H1 (cell line): ENCODE data around the gene AHNAK2. TPM values are rescaled to one million over a fixed set of nuclear protein-coding genes. Genes with fewer than 3 reads are reported as not detected.
"Not testable (repeated sequence)": the region's sequence is repeated elsewhere in the genome, so short reads cannot be mapped to it uniquely, and the experiment has no call there.

Source experiments
- CTCF ChIA-PET: fragments of 300-600 bp; sonication (Branson Sonifier 250); formaldehyde crosslinking; loops from one replicate; lab custom pipeline; 2021; ENCODE audit not compliant: partially characterized antibody; lab: Charles Lee
- POLR2A ChIA-PET: fragments of 300-600 bp; sonication (Branson Sonifier 250); formaldehyde crosslinking; loops from one replicate; lab custom pipeline; 2021; ENCODE audit warnings: inconsistent platforms; ENCODE audit not compliant: partially characterized antibody; lab: Charles Lee
- DNase-seq, 2 experiments: peaks; one replicate each; pipeline versions ENCODE4 v3.0.0 to v3.0.0-alpha.2; 2010 to 2022; ENCODE audit warnings: low spot score in 2 of 2, low read depth in 1 of 2, mixed read lengths in 1 of 2
- FAIRE-seq: peaks from 2 replicates; lab custom pipeline; 2011; peaks lifted over from hg19 to GRCh38; lab: Jason Lieb, UNC
- H2AFZ ChIP-seq: 2 replicates; pipeline ENCODE4 v1.8.1; 2012; ENCODE audit warnings: low read length, inconsistent platforms
- H2AK5ac ChIP-seq: 2 replicates; pipeline ENCODE4 v1.6.1; 2013; ENCODE audit warnings: low read depth, low read length
- H2BK120ac ChIP-seq: replicated peaks from 2 replicates; pipeline ENCODE3; 2013; ENCODE audit warnings: low read depth, low read length, inconsistent platforms
- H2BK12ac ChIP-seq: 2 replicates; pipeline ENCODE4 v1.6.1; 2013; ENCODE audit warnings: low read depth, low read length
- H2BK15ac ChIP-seq: 2 replicates; pipeline ENCODE4 v1.6.1; 2013; ENCODE audit warnings: low read length
- H2BK20ac ChIP-seq: 2 replicates; pipeline ENCODE4 v1.6.1; 2013; ENCODE audit warnings: low read length
- H2BK5ac ChIP-seq: 2 replicates; pipeline ENCODE4 v1.6.1; 2013; ENCODE audit warnings: low read depth, low read length
- H3K14ac ChIP-seq: 2 replicates; pipeline ENCODE4 v1.6.1; 2013; ENCODE audit warnings: inconsistent platforms; ENCODE audit not compliant: insufficient read length
- H3K18ac ChIP-seq: 2 replicates; pipeline ENCODE4 v1.6.1; 2013; ENCODE audit warnings: low read length; ENCODE audit errors: extremely low read depth
- H3K23ac ChIP-seq: 2 replicates; pipeline ENCODE4 v1.6.1; 2013; ENCODE audit warnings: inconsistent platforms; ENCODE audit not compliant: insufficient read length
- H3K23me2 ChIP-seq: 2 replicates; pipeline ENCODE4 v1.6.1; 2013; ENCODE audit warnings: low read depth, low read length
- H3K27ac ChIP-seq: 2 replicates; pipeline ENCODE4 v1.6.1; 2011; ENCODE audit warnings: low read depth, low read length, inconsistent platforms
- H3K27me3 ChIP-seq, 4 experiments: replicated peaks in 1 of 4; 1 replicate in 1 of 4; 2 replicates in 3 of 4; pipeline versions ENCODE4 v1.6.1 to v1.8.1; 2011 to 2013; ENCODE audit warnings: low read length in 3 of 4, mild to moderate bottlenecking in 3 of 4, inconsistent platforms in 2 of 4, mixed read lengths in 2 of 4, moderate library complexity in 1 of 4; ENCODE audit not compliant: control insufficient read depth in 3 of 4, insufficient read depth in 3 of 4; ENCODE audit errors: extremely low read depth in 1 of 4
- H3K36me3 ChIP-seq, 4 experiments: 2 replicates each; pipeline versions ENCODE4 v1.6.1 to v1.8.1; 2011 to 2013; ENCODE audit warnings: mild to moderate bottlenecking in 4 of 4, low read length in 3 of 4, moderate library complexity in 2 of 4, control low read depth in 1 of 4, inconsistent platforms in 1 of 4; ENCODE audit not compliant: insufficient read depth in 4 of 4, control insufficient read depth in 2 of 4
- H3K4ac ChIP-seq: replicated peaks from 2 replicates; pipeline ENCODE3; 2013; ENCODE audit warnings: low read length, low read depth, mixed read lengths, inconsistent platforms; ENCODE audit not compliant: insufficient read length
- H3K4me1 ChIP-seq, 4 experiments: replicated peaks in 1 of 4; 1 replicate in 1 of 4; 2 replicates in 3 of 4; pipeline versions ENCODE4 v1.6.1 to v1.8.1; 2011 to 2013; ENCODE audit warnings: low read length in 3 of 4, inconsistent platforms in 2 of 4, mixed read lengths in 1 of 4; ENCODE audit not compliant: insufficient read depth in 4 of 4, control insufficient read depth in 3 of 4
- H3K4me2 ChIP-seq, 2 experiments: 2 replicates each; pipeline versions ENCODE4 v1.6.1 to v1.8.1; 2011 to 2013; ENCODE audit warnings: low read depth in 2 of 2, low read length in 2 of 2, control low read depth in 1 of 2, inconsistent platforms in 1 of 2, mild to moderate bottlenecking in 1 of 2; ENCODE audit not compliant: insufficient read depth in 1 of 2
- H3K4me3 ChIP-seq, 4 experiments: fragments of 200-600, 300-600 bp in 1 of 4; sonication (generic), shearing (Covaris generic), sonication (Bioruptor Twin) in 1 of 4; 2 replicates each; pipeline versions ENCODE4 v1.5.1 to v1.8.1; 2011 to 2016; ENCODE audit warnings: low read length in 4 of 4, low read depth in 3 of 4, control low read depth in 2 of 4, inconsistent platforms in 2 of 4, mild to moderate bottlenecking in 2 of 4, mixed read lengths in 1 of 4, moderate library complexity in 1 of 4; ENCODE audit not compliant: insufficient read depth in 2 of 4; ENCODE audit errors: extremely low read depth in 1 of 4
- H3K56ac ChIP-seq: replicated peaks from 2 replicates; pipeline ENCODE3; 2013; ENCODE audit warnings: low read depth, mild to moderate bottlenecking, mixed read lengths, low read length, inconsistent platforms; ENCODE audit not compliant: insufficient read length
- H3K79me1 ChIP-seq: 2 replicates; pipeline ENCODE4 v1.6.1; 2013; ENCODE audit warnings: low read depth, low read length, control low read depth
- H3K79me2 ChIP-seq, 2 experiments: 2 replicates each; pipeline versions ENCODE4 v1.6.1 to v1.8.1; 2012 to 2013; ENCODE audit warnings: low read length in 2 of 2, mild to moderate bottlenecking in 2 of 2, inconsistent platforms in 1 of 2; ENCODE audit not compliant: insufficient read depth in 2 of 2, control insufficient read depth in 1 of 2
- H3K9ac ChIP-seq, 4 experiments: replicated peaks in 1 of 4; 1 replicate in 1 of 4; 2 replicates in 3 of 4; pipeline versions ENCODE4 v1.6.1 to v1.8.1; 2011 to 2013; ENCODE audit warnings: low read depth in 3 of 4, low read length in 3 of 4, control low read depth in 2 of 4, mild to moderate bottlenecking in 2 of 4, moderate library complexity in 2 of 4, inconsistent platforms in 1 of 4; ENCODE audit errors: extremely low read depth in 1 of 4
- H3K9me3 ChIP-seq, 2 experiments: 2 replicates each; pipeline versions ENCODE4 v1.6.1 to v1.8.1; 2012 to 2013; ENCODE audit warnings: mild to moderate bottlenecking in 2 of 2, moderate library complexity in 2 of 2, control low read depth in 1 of 2, inconsistent platforms in 1 of 2, low read depth in 1 of 2, low read length in 1 of 2, mixed read lengths in 1 of 2; ENCODE audit not compliant: insufficient read depth in 2 of 2
- H4K20me1 ChIP-seq, 2 experiments: replicated peaks in 1 of 2; 2 replicates each; pipeline versions ENCODE3 to v1.8.1; 2011 to 2013; ENCODE audit warnings: inconsistent platforms in 2 of 2, low read length in 2 of 2, mild to moderate bottlenecking in 1 of 2; ENCODE audit not compliant: insufficient read depth in 2 of 2, control insufficient read depth in 1 of 2
- H4K5ac ChIP-seq: 2 replicates; pipeline ENCODE4 v1.6.1; 2013; ENCODE audit warnings: low read length, low read depth, mixed read lengths, inconsistent platforms; ENCODE audit not compliant: insufficient read length
- H4K8ac ChIP-seq: 2 replicates; pipeline ENCODE4 v1.8.0; 2013; ENCODE audit warnings: mild to moderate bottlenecking, moderate library complexity, low read length, inconsistent platforms; ENCODE audit not compliant: insufficient read depth; ENCODE audit errors: extremely low read depth
- H4K91ac ChIP-seq: replicated peaks from 2 replicates; pipeline ENCODE3; 2013; ENCODE audit warnings: low read length, mixed read lengths, inconsistent platforms; ENCODE audit not compliant: insufficient read length
- WGBS, 2 experiments: shearing (Covaris generic) in 1 of 2; methylation state at CpG; one replicate each; pipeline versions ENCODE4 v1.1.6 to v1.1.7; 2013 to 2015; ENCODE audit warnings: low lambda C conversion rate in 2 of 2, mixed read lengths in 2 of 2, inconsistent platforms in 1 of 2, low coverage in 1 of 2, missing lambda C conversion rate in 1 of 2; ENCODE audit not compliant: insufficient replicate concordance in 2 of 2, insufficient coverage in 1 of 2, insufficient read length in 1 of 2; ENCODE audit errors: extremely low coverage in 1 of 2, missing lambda C conversion rate in 1 of 2; 5-methylcytosine and 5-hydroxymethylcytosine counted together
- polyA plus RNA-seq, 7 experiments: library from polyadenylated mRNA; depleted of rRNA in 3 of 7; stranded (reverse) in 5 of 7; unstranded in 2 of 7; fragments of >200 nt in 5 of 7; fragments of 200-250 nt in 2 of 7; gene quantifications; 1 replicate in 5 of 7; 2 replicates in 1 of 7; 4 replicates in 1 of 7; pipeline versions ENCODE4 v1.2.1 to v1.2.3, GENCODE V29; 2011 to 2013; ENCODE audit warnings: missing spikeins in 2 of 7, mixed read lengths in 2 of 7
- total RNA-seq: library from RNA; stranded (reverse); fragmentation: NEBNext Ultra II Directional; extraction: Animal tissue kit (Norgen Biotek cat#: 25700); gene quantifications from 2 replicates; pipeline ENCODE4 v1.2.1, GENCODE V29; 2021

Gene AHNAK2
- total and polyA plus RNA-seq, 2 of the 8 experiments (the other 6 are each of a cell fraction or from before 2014, with no cell fraction given): 0.95 to 2.0 TPM

DNA sequence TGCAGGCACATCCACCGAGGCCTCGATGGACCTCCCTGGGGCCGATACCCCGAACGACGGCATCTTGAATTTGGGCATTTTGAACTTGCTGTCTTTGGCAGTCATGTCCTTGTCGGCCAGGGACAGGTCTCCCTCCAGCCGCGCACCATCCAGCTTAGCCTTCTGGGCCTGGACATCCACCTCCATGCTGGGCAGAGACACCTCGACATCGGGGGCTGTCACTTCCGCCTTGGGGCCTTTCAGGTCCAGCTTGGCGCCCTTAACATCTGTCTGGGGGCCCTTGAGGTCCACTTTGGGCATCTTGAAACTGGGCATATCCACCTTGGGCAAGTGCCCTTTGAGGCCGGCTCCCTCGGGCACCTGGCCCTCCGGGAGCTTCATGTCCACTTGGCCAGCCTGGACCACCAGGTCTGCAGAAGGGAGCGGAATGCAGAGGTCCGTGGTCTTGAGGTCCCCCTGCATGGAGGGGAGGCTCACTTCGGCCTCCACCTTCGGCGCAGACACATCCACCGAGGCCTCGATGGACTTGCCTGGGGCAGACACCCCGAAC is 28.7 kb downstream of the AHNAK2 start:
- H3K4ac ChIP-seq, H4K8ac ChIP-seq, CTCF ChIA-PET, H3K4me2 ChIP-seq, POLR2A ChIA-PET, H3K27me3 ChIP-seq, H2BK20ac ChIP-seq, H2BK5ac ChIP-seq, FAIRE-seq, H4K5ac ChIP-seq, H3K23me2 ChIP-seq, H2BK15ac ChIP-seq, DNase-seq, H3K23ac ChIP-seq, H3K79me2 ChIP-seq, H3K36me3 ChIP-seq, H3K14ac ChIP-seq, H3K4me1 ChIP-seq, H4K91ac ChIP-seq, H3K79me1 ChIP-seq, H4K20me1 ChIP-seq, H2AK5ac ChIP-seq, H3K27ac ChIP-seq, H3K9ac ChIP-seq, H3K56ac ChIP-seq, H3K18ac ChIP-seq, H2AFZ ChIP-seq, H3K4me3 ChIP-seq, H2BK12ac ChIP-seq, H2BK120ac ChIP-seq: not testable (repeated sequence)
- 92% methylated on average over 20 of the region's 24 CpGs; no CpG with 5 or more reads in 1 of the 2 experiments for WGBS, 2 experiments
- peaks cover 0 to 61% of the 10 kb centered on the region in 2 experiments; a peak in 1 of 4 replicates for H3K9me3 ChIP-seq
